ENCODE data around the gene MTRF1L. TPM values are rescaled to one million over a fixed set of nuclear protein-coding genes. Genes with fewer than 3 reads are reported as not detected.

MTRF1L gene
- total and polyA plus RNA-seq, 2 donors (not counting 1 experiment from before 2014, with no cell fraction given), result 9.8 to 24.0 TPM

DNA sequence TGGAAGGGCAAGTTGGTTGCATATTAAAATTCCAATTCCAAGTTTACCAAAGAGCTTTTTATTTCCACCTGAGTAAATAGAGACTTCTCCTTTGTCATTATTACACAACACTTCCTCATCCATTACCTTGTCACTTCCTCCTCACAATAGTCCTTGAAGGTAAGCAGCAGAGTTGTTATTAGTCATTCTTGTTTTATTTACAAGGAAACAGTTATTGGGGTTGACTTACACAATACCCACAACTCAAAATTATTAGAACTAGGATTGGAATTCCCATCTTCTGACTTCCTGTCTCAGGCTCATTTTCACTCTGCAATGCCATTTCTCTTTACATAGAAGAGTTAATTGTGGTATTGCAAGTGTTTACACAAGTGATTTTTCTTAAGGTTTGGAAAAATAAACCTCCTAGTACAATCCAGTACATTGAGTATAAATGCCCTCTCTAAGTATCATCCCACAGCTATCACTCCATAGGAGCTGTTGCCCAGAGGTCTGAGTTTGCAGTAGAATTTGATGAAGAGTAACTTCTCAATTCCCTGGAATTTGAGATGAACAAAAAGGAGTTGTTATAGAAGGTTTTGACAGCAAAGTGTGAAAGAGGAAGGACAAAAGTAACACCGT lies 28.9 kb upstream of the MTRF1L start:
- no peak overlapping the region for H2AFZ ChIP-seq (ENCODE audit: insufficient read depth, low read depth, low read length, poor library complexity, severe bottlenecking)
- H3K27me3 ChIP-seq (replicated peaks in 1 of 4; ENCODE audit: control extremely low read depth in 1 of 4, control insufficient read depth in 3 of 4, insufficient read depth in 4 of 4, low read length in 3 of 4), result peaks cover 0 to 4% (median 0%) of the 10 kb centered on the region in 4 experiments
- DNase-seq, result no peak
- H3K9me3 Mint-ChIP-seq (ENCODE audit: insufficient read depth), result no peaks in the 10 kb centered on the region
- no peaks in the 10 kb centered on the region for H3K4me1 ChIP-seq (ENCODE audit: control insufficient read depth in 2 of 2, insufficient read depth in 2 of 2, low read length in 2 of 2)
- H3K27ac Mint-ChIP-seq, result no peak overlapping the region
- peaks cover 22% of the 10 kb centered on the region for H3K27me3 Mint-ChIP-seq
- no peaks in the 10 kb centered on the region for H3K36me3 ChIP-seq (replicated peaks in 1 of 2; ENCODE audit: control extremely low read depth in 1 of 2, control insufficient read depth in 1 of 2, extremely low read depth in 1 of 2, insufficient read depth in 2 of 2, low read length in 1 of 2)
- H3K79me2 ChIP-seq (ENCODE audit: control insufficient read depth, insufficient read depth, low read length), result no peaks in the 10 kb centered on the region
- no peaks in the 10 kb centered on the region for H3K4me1 Mint-ChIP-seq
- H3K4me2 ChIP-seq (replicated peaks; ENCODE audit: low read depth, low read length, poor library complexity, severe bottlenecking), result no peak overlapping the region
- no peak for TF ChIP-seq EZH2 (IDR thresholded peaks at IDR 0.05; ENCODE audit: borderline replicate concordance, insufficient read depth, low read depth, low read length, poor library complexity, severe bottlenecking)
- TF ChIP-seq, protein P1, sequence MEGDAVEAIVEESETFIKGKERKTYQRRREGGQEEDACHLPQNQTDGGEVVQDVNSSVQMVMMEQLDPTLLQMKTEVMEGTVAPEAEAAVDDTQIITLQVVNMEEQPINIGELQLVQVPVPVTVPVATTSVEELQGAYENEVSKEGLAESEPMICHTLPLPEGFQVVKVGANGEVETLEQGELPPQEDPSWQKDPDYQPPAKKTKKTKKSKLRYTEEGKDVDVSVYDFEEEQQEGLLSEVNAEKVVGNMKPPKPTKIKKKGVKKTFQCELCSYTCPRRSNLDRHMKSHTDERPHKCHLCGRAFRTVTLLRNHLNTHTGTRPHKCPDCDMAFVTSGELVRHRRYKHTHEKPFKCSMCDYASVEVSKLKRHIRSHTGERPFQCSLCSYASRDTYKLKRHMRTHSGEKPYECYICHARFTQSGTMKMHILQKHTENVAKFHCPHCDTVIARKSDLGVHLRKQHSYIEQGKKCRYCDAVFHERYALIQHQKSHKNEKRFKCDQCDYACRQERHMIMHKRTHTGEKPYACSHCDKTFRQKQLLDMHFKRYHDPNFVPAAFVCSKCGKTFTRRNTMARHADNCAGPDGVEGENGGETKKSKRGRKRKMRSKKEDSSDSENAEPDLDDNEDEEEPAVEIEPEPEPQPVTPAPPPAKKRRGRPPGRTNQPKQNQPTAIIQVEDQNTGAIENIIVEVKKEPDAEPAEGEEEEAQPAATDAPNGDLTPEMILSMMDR (IDR thresholded peaks at IDR 0.05), result no peak
- no peaks in the 10 kb centered on the region for H4K20me1 ChIP-seq (ENCODE audit: control insufficient read depth, insufficient read depth, low read length, poor library complexity, severe bottlenecking)
- WGBS (ENCODE audit: insufficient coverage), result no CpG with 5 or more reads among the region's 1 CpG
- H3K4me3 Mint-ChIP-seq, result no peak overlapping the region
- CTCF ChIA-PET, result no interaction called here
- no peak overlapping the region for H3K4me3 ChIP-seq (ENCODE audit: control extremely low read depth in 1 of 5, extremely low read depth in 1 of 5, insufficient read depth in 1 of 5, low read depth in 2 of 5, low read length in 4 of 5)
- H3K9ac ChIP-seq (ENCODE audit: low read length), result no peak overlapping the region
- ATAC-seq (ENCODE audit: low read depth), result no peak
- H3K9me3 ChIP-seq (ENCODE audit: control extremely low read depth in 1 of 3, control insufficient read depth in 2 of 3, insufficient read depth in 1 of 3, low read length in 2 of 3), result no peaks in the 10 kb centered on the region
- intact Hi-C loops (cut with micrococcal nuclease), result no loop called here
- H3K27ac ChIP-seq (ENCODE audit: low read length in 2 of 2), result no peak overlapping the region
- POLR2A ChIA-PET, result no interaction called here

DNA sequence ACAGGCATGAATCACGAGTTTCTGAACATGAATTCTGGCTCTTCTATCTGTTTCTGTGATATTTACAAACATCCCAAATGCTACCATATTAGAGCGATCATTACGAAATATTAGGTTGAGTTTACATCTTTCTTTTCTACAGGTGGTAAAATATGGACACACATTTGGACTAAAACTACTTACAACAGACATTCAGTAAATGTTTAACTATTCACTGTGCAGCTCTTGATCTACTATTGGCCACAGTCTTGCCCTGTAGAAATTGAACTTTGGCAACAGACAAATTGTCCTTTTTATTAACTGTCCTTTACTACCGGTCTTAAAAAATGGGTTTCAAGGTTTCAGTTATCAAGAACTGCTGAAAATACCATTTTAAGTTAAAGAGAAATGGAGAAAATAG lies 26.5 kb upstream of the MTRF1L start:
- no peaks in the 10 kb centered on the region for H4K20me1 ChIP-seq (ENCODE audit: control insufficient read depth, insufficient read depth, low read length, poor library complexity, severe bottlenecking)
- peaks cover 0 to 3% of the 10 kb centered on the region in 2 donors for H3K4me1 ChIP-seq (ENCODE audit: control insufficient read depth in 2 of 2, insufficient read depth in 2 of 2, low read length in 2 of 2)
- intact Hi-C loops (cut with micrococcal nuclease), result no loop called here
- ATAC-seq (ENCODE audit: low read depth) (no peak), DNase-seq (no peak)
- no peak overlapping the region for H3K27ac ChIP-seq (ENCODE audit: low read length in 2 of 2)
- no peak overlapping the region for H2AFZ ChIP-seq (ENCODE audit: insufficient read depth, low read depth, low read length, poor library complexity, severe bottlenecking)
- WGBS (ENCODE audit: insufficient coverage), result no CpG with 5 or more reads among the region's 4 CpGs
- ChIA-PET POLR2A (no interaction called here), CTCF (no interaction called here)
- H3K9me3 ChIP-seq (ENCODE audit: control extremely low read depth in 1 of 3, control insufficient read depth in 2 of 3, insufficient read depth in 1 of 3, low read length in 2 of 3), result no peaks in the 10 kb centered on the region
- no peaks in the 10 kb centered on the region for H3K4me1 Mint-ChIP-seq
- no peak overlapping the region for H3K27ac Mint-ChIP-seq
- H3K79me2 ChIP-seq (ENCODE audit: control insufficient read depth, insufficient read depth, low read length), result no peaks in the 10 kb centered on the region
- peaks cover 0 to 4% (median 0%) of the 10 kb centered on the region in 4 experiments for H3K27me3 ChIP-seq (replicated peaks in 1 of 4; ENCODE audit: control extremely low read depth in 1 of 4, control insufficient read depth in 3 of 4, insufficient read depth in 4 of 4, low read length in 3 of 4)
- H3K27me3 Mint-ChIP-seq, result peaks cover 27% of the 10 kb centered on the region
- H3K36me3 ChIP-seq (replicated peaks in 1 of 2; ENCODE audit: control extremely low read depth in 1 of 2, control insufficient read depth in 1 of 2, extremely low read depth in 1 of 2, insufficient read depth in 2 of 2, low read length in 1 of 2), result no peaks in the 10 kb centered on the region
- no peak overlapping the region for H3K9ac ChIP-seq (ENCODE audit: low read length)
- no peak overlapping the region for H3K4me2 ChIP-seq (replicated peaks; ENCODE audit: low read depth, low read length, poor library complexity, severe bottlenecking)
- H3K4me3 ChIP-seq (ENCODE audit: control extremely low read depth in 1 of 5, extremely low read depth in 1 of 5, insufficient read depth in 1 of 5, low read depth in 2 of 5, low read length in 4 of 5), result no peak overlapping the region
- H3K4me3 Mint-ChIP-seq, result no peak overlapping the region
- no peaks in the 10 kb centered on the region for H3K9me3 Mint-ChIP-seq (ENCODE audit: insufficient read depth)
- TF ChIP-seq, protein P1 (IDR thresholded peaks at IDR 0.05), result no peak
- no peak for TF ChIP-seq EZH2 (IDR thresholded peaks at IDR 0.05; ENCODE audit: borderline replicate concordance, insufficient read depth, low read depth, low read length, poor library complexity, severe bottlenecking)

All from B cell (primary cell).